Sigmoid colon (tissue), 7 donors: Measurements from ENCODE around the gene POLR1B. TPM values are rescaled to one million over a fixed set of nuclear protein-coding genes. Genes with fewer than 3 reads are reported as not detected.
"Not testable (repeated sequence)": the region's sequence is repeated elsewhere in the genome, so short reads cannot be mapped to it uniquely, and the experiment has no call there.

Source experiments
- DNase-seq: peaks from one replicate; pipeline ENCODE4 v3.0.0-alpha.2; 2019
- H3K27ac ChIP-seq, 4 donors: fragments of 200-600 bp; sonication (generic); one replicate each; pipeline ENCODE4 v1.5.1; 2016 to 2019; ENCODE audit warnings: mild to moderate bottlenecking in 1 of 4
- H3K27me3 ChIP-seq, 3 donors: fragments of 200-600 bp; sonication (generic); one replicate each; pipeline ENCODE4 v1.5.1; 2019; ENCODE audit warnings: mild to moderate bottlenecking in 1 of 3
- H3K36me3 ChIP-seq, 4 donors: fragments of 200-600 bp; sonication (generic); one replicate each; pipeline ENCODE4 v1.5.1; 2016 to 2019
- H3K4me1 ChIP-seq, 4 donors: fragments of 200-600 bp; sonication (generic); one replicate each; pipeline ENCODE4 v1.5.1; 2017 to 2019
- H3K4me3 ChIP-seq, 4 donors: fragments of 200-600 bp; sonication (generic); one replicate each; pipeline ENCODE4 v1.5.1; 2017 to 2019; ENCODE audit warnings: mild to moderate bottlenecking in 2 of 4, moderate library complexity in 1 of 4
- H3K9me3 ChIP-seq, 4 donors: fragments of 200-600 bp in 3 of 4; sonication (generic) in 3 of 4; one replicate each; pipeline versions ENCODE4 v1.5.1 to v1.6.1; 2013 to 2019
- EP300 ChIP-seq, 4 donors: sonication (generic); formaldehyde crosslinking; IDR thresholded peaks; one replicate each; pipeline ENCODE4 v1.6.1; 2017; ENCODE audit warnings: antibody characterized with exemption in 4 of 4
- POLR2A ChIP-seq, 2 donors: fragments of 450-650 bp; IDR thresholded peaks; one replicate each; pipeline ENCODE4 v1.6.1; 2016; ENCODE audit warnings: antibody characterized with exemption in 2 of 2, mild to moderate bottlenecking in 2 of 2, moderate library complexity in 2 of 2
- POLR2AphosphoS5 ChIP-seq, 4 donors: sonication (generic); formaldehyde crosslinking; IDR thresholded peaks; one replicate each; pipeline ENCODE4 v1.6.1; 2017; ENCODE audit warnings: antibody characterized with exemption in 4 of 4
- WGBS, 2 donors: extraction: QIAGEN DNeasy Blood & Tissue Kit; methylation state at CpG; one replicate each; pipeline ENCODE4 v1.1.7; 2013; 5-methylcytosine and 5-hydroxymethylcytosine counted together
- intact Hi-C: fragments of 100-400 bp; cut with DNase I; formaldehyde crosslinking; loops from one replicate; pipeline ENCODE4 v1.15.1; 2023
- polyA plus RNA-seq, 3 donors: library from polyadenylated mRNA; stranded (reverse); fragments of 200-250 nt; gene quantifications; one replicate each; pipeline ENCODE4 v1.2.3, GENCODE V29; 2013
- total RNA-seq, 4 donors: library from RNA; depleted of rRNA; stranded (reverse); fragments of >200 nt; gene quantifications; one replicate each; pipeline ENCODE4 v1.1.0, GENCODE V29; 2016
- TF ChIP-seq, protein P1 (sequence below), 4 experiments: fragments of 450-650 bp in 3 of 4; fragments of 200-600 bp in 1 of 4; IDR thresholded peaks; one replicate each; pipeline ENCODE4 v1.5.1; 2016 to 2019; ENCODE audit warnings: antibody characterized with exemption in 4 of 4, mild to moderate bottlenecking in 3 of 4, moderate library complexity in 2 of 4
- donor health status: healthy with polysubstance abuse.
- donor health status: Bipolar disorder and iron deficiency.
- donor health status: healthy.

Gene POLR1B
- total and polyA plus RNA-seq, 7 donors: 3.6 to 8.9 (median 7.8) TPM

GRCh38 chr2:112528541-112528940 lies 13.7 kb upstream of the POLR1B start:
- TF ChIP-seq POLR2AphosphoS5 (IDR thresholded peaks at IDR 0.05) (no peak), POLR2A (IDR thresholded peaks at IDR 0.05) (no peak)
- H3K27me3 ChIP-seq: no peaks in the 10 kb centered on the region
- no peaks in the 10 kb centered on the region for H3K4me1 ChIP-seq
- intact Hi-C loops: no loop called here
- H3K4me3 ChIP-seq: no peak overlapping the region
- DNase-seq: no peak
- WGBS, 2 donors: 94 to 97% methylated on average over 5 of the region's 5 CpGs
- no peaks in the 10 kb centered on the region for H3K9me3 ChIP-seq
- H3K27ac ChIP-seq: no peak overlapping the region
- H3K36me3 ChIP-seq: peaks cover 4 to 50% (median 9%) of the 10 kb centered on the region in 4 donors

- Histone ChIP-seq H3K27ac (no peak overlapping the region), H3K4me1 (no peaks in the 10 kb centered on the region), H3K4me3 (no peak overlapping the region), H3K9me3 (no peaks in the 10 kb centered on the region), H3K27me3 (no peaks in the 10 kb centered on the region), H3K36me3 (peaks cover 4 to 50% (median 9%) of the 10 kb centered on the region in 4 donors)
- intact Hi-C loops: no loop called here
- WGBS, 2 donors: 77 to 89% methylated on average over 4 of the region's 4 CpGs
- no peak for DNase-seq
- TF ChIP-seq EP300 (IDR thresholded peaks at IDR 0.05) (no peak), POLR2A (IDR thresholded peaks at IDR 0.05) (no peak), POLR2AphosphoS5 (IDR thresholded peaks at IDR 0.05) (no peak)
- TF ChIP-seq, protein P1, sequence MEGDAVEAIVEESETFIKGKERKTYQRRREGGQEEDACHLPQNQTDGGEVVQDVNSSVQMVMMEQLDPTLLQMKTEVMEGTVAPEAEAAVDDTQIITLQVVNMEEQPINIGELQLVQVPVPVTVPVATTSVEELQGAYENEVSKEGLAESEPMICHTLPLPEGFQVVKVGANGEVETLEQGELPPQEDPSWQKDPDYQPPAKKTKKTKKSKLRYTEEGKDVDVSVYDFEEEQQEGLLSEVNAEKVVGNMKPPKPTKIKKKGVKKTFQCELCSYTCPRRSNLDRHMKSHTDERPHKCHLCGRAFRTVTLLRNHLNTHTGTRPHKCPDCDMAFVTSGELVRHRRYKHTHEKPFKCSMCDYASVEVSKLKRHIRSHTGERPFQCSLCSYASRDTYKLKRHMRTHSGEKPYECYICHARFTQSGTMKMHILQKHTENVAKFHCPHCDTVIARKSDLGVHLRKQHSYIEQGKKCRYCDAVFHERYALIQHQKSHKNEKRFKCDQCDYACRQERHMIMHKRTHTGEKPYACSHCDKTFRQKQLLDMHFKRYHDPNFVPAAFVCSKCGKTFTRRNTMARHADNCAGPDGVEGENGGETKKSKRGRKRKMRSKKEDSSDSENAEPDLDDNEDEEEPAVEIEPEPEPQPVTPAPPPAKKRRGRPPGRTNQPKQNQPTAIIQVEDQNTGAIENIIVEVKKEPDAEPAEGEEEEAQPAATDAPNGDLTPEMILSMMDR (IDR thresholded peaks at IDR 0.05): no peak
These were observed 12.5 kb upstream of the POLR1B start for GRCh38 chr2:112529757-112530156.

GRCh38 chr2:112530728-112531127 lies 11.5 kb upstream of the POLR1B start:
- 98 to 99% methylated on average over 4 of the region's 4 CpGs for WGBS, 2 donors
- no peak overlapping the region for H3K27ac ChIP-seq
- intact Hi-C loops: no loop called here
- peaks cover 4 to 50% (median 9%) of the 10 kb centered on the region in 4 donors for H3K36me3 ChIP-seq
- no peaks in the 10 kb centered on the region for H3K9me3 ChIP-seq
- no peak for DNase-seq
- H3K27me3 ChIP-seq: no peaks in the 10 kb centered on the region
- H3K4me1 ChIP-seq: no peaks in the 10 kb centered on the region
- H3K4me3 ChIP-seq: no peak overlapping the region
- TF ChIP-seq POLR2AphosphoS5 (IDR thresholded peaks at IDR 0.05) (no peak), POLR2A (IDR thresholded peaks at IDR 0.05) (no peak), EP300 (IDR thresholded peaks at IDR 0.05) (no peak)
- TF ChIP-seq, protein P1 (IDR thresholded peaks at IDR 0.05): no peak

- no peaks in the 10 kb centered on the region for H3K4me1 ChIP-seq
- no peaks in the 10 kb centered on the region for H3K27me3 ChIP-seq
- peaks cover 0 to 30% (median 0%) of the 10 kb centered on the region in 4 donors for H3K36me3 ChIP-seq
- no peak for DNase-seq
- 80 to 85% methylated on average over 1 of the region's 1 CpG for WGBS, 2 donors
- intact Hi-C loops: no loop called here
- no peak overlapping the region for H3K4me3 ChIP-seq
- H3K27ac ChIP-seq: no peak overlapping the region
- TF ChIP-seq POLR2A (IDR thresholded peaks at IDR 0.05): no peak
- TF ChIP-seq, protein P1 (IDR thresholded peaks at IDR 0.05): no peak
- no peak for TF ChIP-seq EP300 (IDR thresholded peaks at IDR 0.05)
- TF ChIP-seq POLR2AphosphoS5 (IDR thresholded peaks at IDR 0.05): no peak
- H3K9me3 ChIP-seq: no peaks in the 10 kb centered on the region
These were observed 7.4 kb upstream of the POLR1B start for GRCh38 chr2:112534826-112535225.

GRCh38 chr2:112536665-112537064 lies 5.6 kb upstream of the POLR1B start:
- H3K27me3 ChIP-seq, intact Hi-C loops, DNase-seq: not testable (repeated sequence)

GRCh38 chr2:112539306-112539705 lies 3.0 kb upstream of the POLR1B start:
- DNase-seq: no peak
- no peak overlapping the region for H3K4me3 ChIP-seq
- no peaks in the 10 kb centered on the region for H3K9me3 ChIP-seq
- intact Hi-C loops: no loop called here
- peaks cover 0 to 21% (median 16%) of the 10 kb centered on the region in 4 donors for H3K4me1 ChIP-seq
- WGBS, 2 donors: 77 to 79% methylated on average over 2 of the region's 2 CpGs
- TF ChIP-seq, protein P1 (IDR thresholded peaks at IDR 0.05): no peak
- TF ChIP-seq POLR2A (IDR thresholded peaks at IDR 0.05) (no peak), EP300 (IDR thresholded peaks at IDR 0.05) (no peak), POLR2AphosphoS5 (IDR thresholded peaks at IDR 0.05) (no peak)
- no peaks in the 10 kb centered on the region for H3K27me3 ChIP-seq
- H3K27ac ChIP-seq: no peak overlapping the region
- H3K36me3 ChIP-seq: no peaks in the 10 kb centered on the region

More at GRCh38 chr2:112536665-112537064, 5.6 kb upstream of the POLR1B start:
- H3K9me3 ChIP-seq, H3K4me1 ChIP-seq, H3K4me3 ChIP-seq, H3K27ac ChIP-seq: not testable (repeated sequence)
- peaks cover 0 to 15% (median 0%) of the 10 kb centered on the region in 4 donors for H3K36me3 ChIP-seq
